NB4 (cell line): ENCODE data around the gene MAGI1.

Source experiments
- CTCF ChIP-seq: IDR thresholded peaks from one replicate; pipeline ENCODE4 v1.5.1; 2012; ENCODE audit warnings: low read depth, low read length
- POLR2A ChIP-seq: IDR thresholded peaks from 2 replicates; pipeline ENCODE4 v1.6.1; 2011; ENCODE audit warnings: mild to moderate bottlenecking; ENCODE audit not compliant: insufficient read length; ENCODE audit errors: extremely low read depth

DNA sequence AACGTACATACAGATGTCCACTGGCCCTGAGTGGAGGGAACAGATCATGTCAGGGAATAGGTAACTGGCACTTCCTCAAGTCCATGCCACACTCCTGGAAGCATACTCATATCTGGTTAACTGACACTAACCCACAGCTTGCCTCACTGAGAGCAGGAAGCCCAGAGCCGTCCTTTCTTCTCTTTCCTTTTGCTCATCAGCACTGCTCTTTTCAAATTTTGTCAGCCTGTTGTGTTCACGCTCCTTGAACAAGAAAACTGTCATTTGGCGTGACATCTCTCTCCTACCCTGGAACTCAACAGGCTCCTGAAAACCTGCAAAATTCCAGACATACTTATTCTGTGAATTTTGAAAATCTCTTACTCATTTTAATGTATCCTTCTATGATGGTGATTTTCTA lies 360.2 kb downstream of the MAGI1 start:
- no peak for TF ChIP-seq CTCF
- no peak for TF ChIP-seq POLR2A
